ACC112 (cell line): ENCODE data around the gene CALHM5.

ENCODE experiments used
- H2AFZ ChIP-seq: fragments of 200-600 bp; sonication (generic); one replicate; pipeline ENCODE4 v1.6.0; 2017; ENCODE audit warnings: antibody characterized with exemption, low read length; ENCODE audit not compliant: unreplicated experiment
- H3K27ac ChIP-seq: fragments of 200-600 bp; sonication (generic); 2 replicates; pipeline ENCODE4 v1.5.1; 2014; ENCODE audit warnings: low read depth, mild to moderate bottlenecking, antibody characterized with exemption, low read length, moderate library complexity
- H3K27me3 ChIP-seq: fragments of 200-600 bp; sonication (generic); 2 replicates; pipeline ENCODE4 v1.6.1; 2014; ENCODE audit warnings: mild to moderate bottlenecking, antibody characterized with exemption, low read length, moderate library complexity, mixed read lengths; ENCODE audit not compliant: insufficient read depth
- H3K36me3 ChIP-seq: fragments of 200-600 bp; sonication (generic); 2 replicates; pipeline ENCODE4 v1.6.1; 2016; ENCODE audit warnings: mild to moderate bottlenecking, antibody characterized with exemption, low read length, moderate library complexity, mixed read lengths; ENCODE audit not compliant: insufficient read depth
- H3K4me1 ChIP-seq: fragments of 200-600 bp; sonication (generic); one replicate; pipeline ENCODE4 v1.6.1; 2016; ENCODE audit warnings: low read length, mixed read lengths; ENCODE audit not compliant: insufficient read depth, unreplicated experiment, control insufficient read depth
- H3K4me3 ChIP-seq: fragments of 200-600 bp; sonication (generic); 2 replicates; pipeline ENCODE4 v1.5.1; 2014; ENCODE audit warnings: mild to moderate bottlenecking, low read depth, low read length
- H3K79me2 ChIP-seq: fragments of 200-600 bp; sonication (generic); one replicate; pipeline ENCODE4 v1.6.0; 2016; ENCODE audit warnings: low read length; ENCODE audit not compliant: control insufficient read depth, unreplicated experiment, insufficient read depth

The CALHM5 gene

GRCh38 chr6:116529466-116530290 lies 18.2 kb downstream of the CALHM5 start:
- H3K36me3 ChIP-seq, result no peaks in the 10 kb centered on the region
- no peaks in the 10 kb centered on the region for H3K27me3 ChIP-seq
- H3K27ac ChIP-seq, result no peak overlapping the region
- peaks cover 14% of the 10 kb centered on the region for H3K4me1 ChIP-seq
- no peak overlapping the region for H2AFZ ChIP-seq
- no peak overlapping the region for H3K4me3 ChIP-seq
- no peaks in the 10 kb centered on the region for H3K79me2 ChIP-seq

DNA sequence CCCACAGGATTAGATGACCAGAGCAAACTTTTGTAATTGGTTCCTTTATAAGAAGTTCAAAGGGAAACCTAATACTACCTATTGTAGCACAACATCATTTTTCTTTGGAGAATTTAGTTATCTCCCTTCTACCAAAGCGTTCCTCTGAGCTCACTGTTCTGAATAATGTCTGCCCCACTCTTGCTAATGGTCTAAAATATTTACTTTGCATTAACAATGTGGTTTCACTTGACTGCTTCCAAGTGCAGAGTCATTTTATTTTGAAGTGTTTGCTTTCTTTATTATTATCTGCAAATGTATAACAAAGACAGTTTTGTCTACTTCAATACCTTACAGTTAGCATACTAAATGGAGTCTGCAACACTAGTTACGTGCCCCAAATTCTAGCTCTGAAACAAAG lies 19.0 kb downstream of the CALHM5 start:
- Histone ChIP-seq H3K4me3 (no peak overlapping the region), H3K27ac (no peak overlapping the region), H3K36me3 (no peaks in the 10 kb centered on the region), H2AFZ (no peak overlapping the region), H3K4me1 (peaks cover 20% of the 10 kb centered on the region), H3K79me2 (no peaks in the 10 kb centered on the region), H3K27me3 (no peaks in the 10 kb centered on the region)

DNA sequence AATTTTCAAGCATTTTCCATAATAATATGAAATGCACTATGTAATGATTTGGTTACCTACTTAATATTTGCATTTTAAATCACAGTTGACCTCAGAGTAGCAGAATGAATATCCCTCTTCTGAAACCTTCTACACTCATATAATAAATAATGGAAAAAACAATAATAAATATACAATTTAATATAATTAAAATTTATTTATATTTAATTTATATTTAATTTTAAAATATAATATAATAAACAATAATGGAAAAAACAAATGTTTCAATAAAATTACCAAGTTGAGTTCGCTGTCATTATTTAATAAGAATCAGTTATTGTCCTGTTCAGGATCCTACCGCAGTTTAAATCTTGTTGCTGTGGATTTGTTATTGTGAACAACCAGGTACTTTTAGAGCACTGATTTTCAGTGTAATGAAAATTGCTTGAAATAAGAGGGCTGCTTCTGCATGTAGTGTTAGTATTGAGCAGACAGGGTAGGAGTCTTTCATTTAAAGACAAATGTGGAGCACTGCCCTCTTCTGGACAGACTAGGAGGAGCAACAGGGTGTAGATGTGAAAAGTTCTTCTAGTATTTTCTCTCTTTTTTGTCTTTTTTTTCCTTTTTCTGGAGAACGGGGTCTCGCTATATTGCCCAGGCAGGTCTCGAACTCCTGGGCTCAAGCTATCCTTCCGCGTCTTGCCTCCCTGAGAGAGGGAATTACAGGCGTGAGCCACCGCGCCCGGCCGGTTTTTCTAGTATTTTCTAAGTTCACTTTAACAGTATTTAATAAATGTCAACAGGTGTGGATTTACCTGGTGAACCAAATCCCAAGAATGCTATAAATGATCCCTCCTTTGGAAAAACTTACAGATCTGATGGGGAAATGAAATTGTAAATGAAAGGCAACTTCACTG lies 20.5 kb downstream of the CALHM5 start:
- no peaks in the 10 kb centered on the region for H3K27me3 ChIP-seq

DNA sequence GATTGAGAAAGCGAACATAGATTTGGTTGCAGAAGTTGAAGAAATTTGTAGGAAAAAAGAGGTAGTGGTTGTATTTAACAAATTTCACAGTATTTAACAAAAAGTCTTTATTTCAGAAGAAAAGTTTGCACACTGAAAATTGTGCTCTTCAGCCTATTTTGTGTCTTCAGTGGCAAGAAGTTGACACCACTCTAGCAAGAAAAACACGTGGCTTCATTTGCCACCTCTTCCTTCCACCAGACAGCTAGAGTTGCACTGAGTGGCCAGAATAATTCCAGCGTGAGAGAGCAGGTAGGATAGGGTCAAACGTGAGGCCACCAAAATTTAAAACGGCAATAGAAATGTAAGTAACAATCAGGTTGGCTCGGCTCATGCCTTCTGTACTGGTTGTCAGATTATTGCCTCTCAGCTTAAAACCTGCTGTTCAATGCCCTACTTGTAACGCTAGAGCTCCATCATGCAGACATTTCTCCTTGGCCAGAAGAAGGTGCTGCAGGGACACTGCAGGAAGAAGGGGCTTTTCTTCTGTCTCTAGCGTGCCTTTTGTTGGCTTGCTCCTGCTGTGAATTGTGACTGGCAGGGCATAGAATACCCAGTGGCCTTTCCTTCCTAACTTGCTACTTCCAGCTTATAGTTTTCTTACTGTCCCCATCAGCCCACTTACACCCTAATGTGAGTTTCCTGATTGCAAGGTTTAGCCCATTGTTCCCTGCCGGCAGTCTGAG lies 22.0 kb downstream of the CALHM5 start:
- H3K79me2 ChIP-seq, result no peaks in the 10 kb centered on the region
- H3K27ac ChIP-seq, result no peak overlapping the region
- no peak overlapping the region for H3K4me3 ChIP-seq
- no peaks in the 10 kb centered on the region for H3K27me3 ChIP-seq
- peak overlapping the region; percentile 53 for H2AFZ ChIP-seq
- H3K4me1 ChIP-seq, result peaks cover 18% of the 10 kb centered on the region
- H3K36me3 ChIP-seq, result no peaks in the 10 kb centered on the region

More for the DNA sequence above, 20.5 kb downstream of the CALHM5 start:
- no peaks in the 10 kb centered on the region for H3K36me3 ChIP-seq
- H2AFZ ChIP-seq, result no peak overlapping the region
- no peak overlapping the region for H3K27ac ChIP-seq
- H3K79me2 ChIP-seq, result no peaks in the 10 kb centered on the region
- H3K4me1 ChIP-seq, result peaks cover 20% of the 10 kb centered on the region
- no peak overlapping the region for H3K4me3 ChIP-seq

GRCh38 chr6:116535109-116535508 lies 23.7 kb downstream of the CALHM5 start:
- no peak overlapping the region for H3K4me3 ChIP-seq
- H3K79me2 ChIP-seq, result no peaks in the 10 kb centered on the region
- no peak overlapping the region for H2AFZ ChIP-seq
- H3K27me3 ChIP-seq, result no peaks in the 10 kb centered on the region
- H3K4me1 ChIP-seq, result peaks cover 11% of the 10 kb centered on the region
- no peak overlapping the region for H3K27ac ChIP-seq
- H3K36me3 ChIP-seq, result no peaks in the 10 kb centered on the region

- Histone ChIP-seq H3K79me2 (no peaks in the 10 kb centered on the region), H3K4me1 (peaks cover 11% of the 10 kb centered on the region), H3K27ac (no peak overlapping the region), H2AFZ (peak overlapping the region; percentile 71), H3K4me3 (no peak overlapping the region), H3K27me3 (no peaks in the 10 kb centered on the region), H3K36me3 (no peaks in the 10 kb centered on the region)
Observed at GRCh38 chr6:116536216-116536621, 24.8 kb downstream of the CALHM5 start.

DNA sequence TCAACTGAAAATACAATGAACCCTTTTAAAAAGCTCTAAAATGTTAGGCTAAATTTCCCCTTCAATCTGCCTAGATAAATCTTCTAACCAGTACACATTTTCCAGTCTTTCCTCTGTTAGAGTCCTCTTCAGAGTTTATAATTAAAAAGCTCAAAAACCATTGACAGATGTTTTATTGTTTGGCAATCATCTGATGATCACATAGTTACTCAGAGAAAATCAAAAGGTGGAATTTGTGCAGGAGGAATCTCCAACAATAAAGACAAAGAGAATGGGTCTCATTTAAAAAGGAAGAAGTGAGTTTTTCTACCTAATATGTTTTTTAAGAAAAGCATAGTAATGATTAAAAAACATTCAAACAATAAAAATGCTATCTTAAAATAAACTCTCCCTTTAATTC lies 31.0 kb downstream of the CALHM5 start:
- Histone ChIP-seq H3K27me3 (no peaks in the 10 kb centered on the region), H3K4me1 (peaks cover 16% of the 10 kb centered on the region), H3K27ac (no peak overlapping the region), H3K79me2 (no peaks in the 10 kb centered on the region), H2AFZ (no peak overlapping the region), H3K36me3 (no peaks in the 10 kb centered on the region), H3K4me3 (no peak overlapping the region)

GRCh38 chr6:116543149-116543548 lies 31.7 kb downstream of the CALHM5 start:
- Histone ChIP-seq H3K27me3 (no peaks in the 10 kb centered on the region), H3K4me3 (no peak overlapping the region), H2AFZ (no peak overlapping the region), H3K36me3 (no peaks in the 10 kb centered on the region), H3K79me2 (no peaks in the 10 kb centered on the region), H3K4me1 (peaks cover 16% of the 10 kb centered on the region), H3K27ac (no peak overlapping the region)

DNA sequence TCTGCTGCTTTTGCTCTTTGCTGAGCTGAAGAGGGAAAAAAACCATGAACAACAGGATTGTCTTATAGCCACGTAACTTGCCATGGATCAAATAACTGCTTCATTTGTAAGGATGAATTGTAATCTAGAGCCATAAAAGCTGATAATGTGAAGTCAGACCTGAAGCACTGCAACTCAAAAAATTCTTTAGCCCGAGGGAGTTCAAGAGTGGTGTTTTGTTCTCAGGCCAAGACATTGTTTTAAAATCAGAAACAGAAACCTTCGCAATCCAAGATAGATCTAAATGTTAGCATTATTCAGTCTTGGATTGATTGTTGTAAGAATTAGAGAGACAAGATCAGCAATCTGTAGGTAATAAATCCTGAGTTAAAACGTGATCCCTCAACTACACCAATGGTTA lies 34.2 kb downstream of the CALHM5 start, which contains the start of gene TRAPPC3L:
Gene TRAPPC3L (minus strand): TSS at position 34 of the 400 bp plus-strand sequence. CDS start 170 bp downstream, outside the sequence.
- Histone ChIP-seq H3K4me1 (peaks cover 11% of the 10 kb centered on the region), H3K27me3 (no peaks in the 10 kb centered on the region), H3K36me3 (no peaks in the 10 kb centered on the region), H3K4me3 (no peak within 1 kb of the TSS), H3K27ac (no peak within 1 kb of the TSS), H2AFZ (peak within 1 kb of the TSS; percentile 81), H3K79me2 (no peaks in the 10 kb centered on the region)

GRCh38 chr6:116547358-116547757 lies 35.9 kb downstream of the CALHM5 start:
- Histone ChIP-seq H3K36me3 (no peaks in the 10 kb centered on the region), H3K79me2 (no peaks in the 10 kb centered on the region), H2AFZ (no peak overlapping the region), H3K4me3 (no peak overlapping the region), H3K27ac (no peak overlapping the region), H3K4me1 (peaks cover 11% of the 10 kb centered on the region), H3K27me3 (no peaks in the 10 kb centered on the region)
